ENCODE data around the gene PLA2G4B. TPM values are rescaled to one million over a fixed set of nuclear protein-coding genes. Genes with fewer than 3 reads are reported as not detected.

PLA2G4B gene
- polyA plus RNA-seq, 1 donor (not counting 4 experiments of a cell fraction or from before 2014, with no cell fraction given): 8.6 TPM

- TF ChIP-seq CTCF (optimal IDR thresholded peaks at IDR 0.05 in 1 of 3, IDR thresholded peaks at IDR 0.05 in 1 of 3, conservative IDR thresholded peaks at IDR 0.05 in 1 of 3; ENCODE audit: extremely low read depth in 1 of 3, insufficient read depth in 2 of 3, low read length in 3 of 3): no peak
- no peak for TF ChIP-seq EZH2 (IDR thresholded peaks at IDR 0.05; ENCODE audit: low read length)
Measured at GRCh38 chr15:41798607-41799487, 39.8 kb upstream of the PLA2G4B start.

DNA sequence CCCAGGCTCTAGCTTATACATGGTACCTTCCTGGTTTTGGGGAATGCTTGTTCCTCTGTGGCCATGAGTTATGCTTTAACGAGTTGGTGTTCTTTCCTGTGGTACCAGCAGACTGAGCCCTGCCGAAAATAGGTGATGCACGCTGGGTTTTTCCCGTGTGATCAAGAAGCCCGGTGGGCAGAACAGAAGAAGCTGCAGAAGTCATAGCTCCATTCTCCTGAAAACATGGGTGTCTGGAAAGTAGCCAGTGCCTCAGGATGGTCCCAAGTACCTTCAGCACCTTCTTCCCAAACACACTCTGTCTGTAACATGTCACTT is 39.2 kb upstream of the PLA2G4B start:
- H3K9ac ChIP-seq (ENCODE audit: control insufficient read depth, extremely low read depth, insufficient read depth, low read length): no peak overlapping the region
- peaks cover 55% of the 10 kb centered on the region for H3K79me2 ChIP-seq (ENCODE audit: control insufficient read depth, insufficient read depth, low read length)
- H3K36me3 ChIP-seq (ENCODE audit: control insufficient read depth in 2 of 2, extremely low read depth in 1 of 2, insufficient read depth in 2 of 2, low read length in 2 of 2): peaks cover 5 to 12% of the 10 kb centered on the region in 2 experiments
- no peaks in the 10 kb centered on the region for H3K27me3 ChIP-seq (ENCODE audit: control insufficient read depth, extremely low read depth, insufficient read depth, low read length)
- FAIRE-seq: no peak
- no peak for DNase-seq (ENCODE audit: low read depth, low spot score)
- peak overlapping the region; percentile 51 for H3K4me2 ChIP-seq (ENCODE audit: control insufficient read depth, extremely low read depth, insufficient read depth, low read depth, low read length)
- H3K4me1 ChIP-seq (ENCODE audit: control insufficient read depth, extremely low read depth, insufficient read depth, low read length): peaks cover 80% of the 10 kb centered on the region
- H3K9me3 ChIP-seq (ENCODE audit: control insufficient read depth, low read depth, low read length): no peaks in the 10 kb centered on the region
- dilution Hi-C loops (cut with MboI; ENCODE audit: extremely low pct_ligation_motif_present, low sequenced_read_pairs): no loop called here
- TF ChIP-seq CTCF (optimal IDR thresholded peaks at IDR 0.05 in 1 of 3, IDR thresholded peaks at IDR 0.05 in 1 of 3, conservative IDR thresholded peaks at IDR 0.05 in 1 of 3; ENCODE audit: extremely low read depth in 1 of 3, insufficient read depth in 2 of 3, low read length in 3 of 3) (no peak), EZH2 (IDR thresholded peaks at IDR 0.05; ENCODE audit: low read length) (no peak)
- H4K20me1 ChIP-seq (ENCODE audit: control insufficient read depth, extremely low read depth, insufficient read depth, low read length): no peaks in the 10 kb centered on the region
- H2AFZ ChIP-seq (ENCODE audit: control insufficient read depth, low read length): no peak overlapping the region
- no peak overlapping the region for H3K4me3 ChIP-seq (ENCODE audit: control insufficient read depth in 2 of 3, extremely low read depth in 1 of 3, insufficient read depth in 2 of 3, low read depth in 1 of 3, low read length in 3 of 3)
- peak overlapping the region; percentile 24 for H3K27ac ChIP-seq (ENCODE audit: control insufficient read depth, insufficient read depth, low read length)
- no peaks in the 10 kb centered on the region for H3K9me1 ChIP-seq (ENCODE audit: control insufficient read depth, extremely low read depth, insufficient read depth, low read length)

More at GRCh38 chr15:41798607-41799487, 39.8 kb upstream of the PLA2G4B start:
- peaks cover 5 to 12% of the 10 kb centered on the region in 2 experiments for H3K36me3 ChIP-seq (ENCODE audit: control insufficient read depth in 2 of 2, extremely low read depth in 1 of 2, insufficient read depth in 2 of 2, low read length in 2 of 2)
- H3K9me3 ChIP-seq (ENCODE audit: control insufficient read depth, low read depth, low read length): no peaks in the 10 kb centered on the region
- peak; percentile 43 for FAIRE-seq
- H3K27me3 ChIP-seq (ENCODE audit: control insufficient read depth, extremely low read depth, insufficient read depth, low read length): no peaks in the 10 kb centered on the region
- dilution Hi-C loops (cut with MboI; ENCODE audit: extremely low pct_ligation_motif_present, low sequenced_read_pairs): no loop called here
- H3K79me2 ChIP-seq (ENCODE audit: control insufficient read depth, insufficient read depth, low read length): peaks cover 57% of the 10 kb centered on the region
- H2AFZ ChIP-seq (ENCODE audit: control insufficient read depth, low read length): no peak overlapping the region
- H3K9ac ChIP-seq (ENCODE audit: control insufficient read depth, extremely low read depth, insufficient read depth, low read length): peak overlapping the region; percentile 42
- peak overlapping the region; percentile 51 for H3K4me2 ChIP-seq (ENCODE audit: control insufficient read depth, extremely low read depth, insufficient read depth, low read depth, low read length)
- H3K4me1 ChIP-seq (ENCODE audit: control insufficient read depth, extremely low read depth, insufficient read depth, low read length): peaks cover 80% of the 10 kb centered on the region
- H3K4me3 ChIP-seq (ENCODE audit: control insufficient read depth in 2 of 3, extremely low read depth in 1 of 3, insufficient read depth in 2 of 3, low read depth in 1 of 3, low read length in 3 of 3): no peak overlapping the region
- H4K20me1 ChIP-seq (ENCODE audit: control insufficient read depth, extremely low read depth, insufficient read depth, low read length): no peaks in the 10 kb centered on the region
- peak overlapping the region; percentile 24 for H3K27ac ChIP-seq (ENCODE audit: control insufficient read depth, insufficient read depth, low read length)
- no peaks in the 10 kb centered on the region for H3K9me1 ChIP-seq (ENCODE audit: control insufficient read depth, extremely low read depth, insufficient read depth, low read length)
- no peak for DNase-seq (ENCODE audit: low read depth, low spot score)

Measured in keratinocyte (primary cell).